Measurements from ENCODE around the gene LCTL. TPM values are rescaled to one million over a fixed set of nuclear protein-coding genes. Genes with fewer than 3 reads are reported as not detected.

Gene LCTL
- total RNA-seq (2022) (not detected in 2 replicates), Bru-seq, nascent RNA (not detected), BruChase-seq, experiment 1, labeled RNA remaining after a 6-hour chase (percentile 3 among the genes with signal in this experiment), BruChase-seq, experiment 2, labeled RNA remaining after a 2-hour chase (percentile 5 among the genes with signal in this experiment)
- long read RNA-seq: 0 reads

GRCh38 chr15:66565741-66566144 lies at the start of gene LCTL:
TSS of gene LCTL (minus strand) at chr15:66565998. CDS start at chr15:66565365, 633 bp downstream.
- no peak for DNase-seq (ENCODE audit: unreplicated experiment)
- Mint-ChIP-seq H3K27me3 (ENCODE audit: insufficient read depth, unreplicated experiment) (no peaks in the 10 kb centered on the region), H3K4me1 (ENCODE audit: insufficient read depth, unreplicated experiment) (peaks cover 12% of the 10 kb centered on the region), H3K9me3 (ENCODE audit: unreplicated experiment) (no peaks in the 10 kb centered on the region), H3K27ac (ENCODE audit: low read depth, unreplicated experiment) (no peak within 1 kb of the TSS), H3K36me3 (ENCODE audit: insufficient read depth, unreplicated experiment) (no peaks in the 10 kb centered on the region), H3K4me3 (ENCODE audit: unreplicated experiment) (no peak within 1 kb of the TSS)
- ChIA-PET CTCF (interaction anchor here (0.5 to 3.2 kb wide), 13 partner anchors 10 to 167 kb away, joined by 3 to 15 read pairs (median 3); no protein-coding TSS in a partner anchor), POLR2A (interaction anchor here (1.1 to 1.4 kb wide), 2 partner anchors 31 to 61 kb away, joined by 3 to 5 read pairs; partner anchors contain the start of gene ZWILCH)
- BruUV-seq (replicated peaks): no TSS peak
- TF ChIP-seq, protein P1, sequence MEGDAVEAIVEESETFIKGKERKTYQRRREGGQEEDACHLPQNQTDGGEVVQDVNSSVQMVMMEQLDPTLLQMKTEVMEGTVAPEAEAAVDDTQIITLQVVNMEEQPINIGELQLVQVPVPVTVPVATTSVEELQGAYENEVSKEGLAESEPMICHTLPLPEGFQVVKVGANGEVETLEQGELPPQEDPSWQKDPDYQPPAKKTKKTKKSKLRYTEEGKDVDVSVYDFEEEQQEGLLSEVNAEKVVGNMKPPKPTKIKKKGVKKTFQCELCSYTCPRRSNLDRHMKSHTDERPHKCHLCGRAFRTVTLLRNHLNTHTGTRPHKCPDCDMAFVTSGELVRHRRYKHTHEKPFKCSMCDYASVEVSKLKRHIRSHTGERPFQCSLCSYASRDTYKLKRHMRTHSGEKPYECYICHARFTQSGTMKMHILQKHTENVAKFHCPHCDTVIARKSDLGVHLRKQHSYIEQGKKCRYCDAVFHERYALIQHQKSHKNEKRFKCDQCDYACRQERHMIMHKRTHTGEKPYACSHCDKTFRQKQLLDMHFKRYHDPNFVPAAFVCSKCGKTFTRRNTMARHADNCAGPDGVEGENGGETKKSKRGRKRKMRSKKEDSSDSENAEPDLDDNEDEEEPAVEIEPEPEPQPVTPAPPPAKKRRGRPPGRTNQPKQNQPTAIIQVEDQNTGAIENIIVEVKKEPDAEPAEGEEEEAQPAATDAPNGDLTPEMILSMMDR (IDR thresholded peaks at IDR 0.05; ENCODE audit: unreplicated experiment): no peak
- intact Hi-C loops (cut with micrococcal nuclease): loop anchor here (2.0 kb wide), 1 partner anchor 61 kb away; the partner anchor contains the start of genes RPL4 and ZWILCH

DNA sequence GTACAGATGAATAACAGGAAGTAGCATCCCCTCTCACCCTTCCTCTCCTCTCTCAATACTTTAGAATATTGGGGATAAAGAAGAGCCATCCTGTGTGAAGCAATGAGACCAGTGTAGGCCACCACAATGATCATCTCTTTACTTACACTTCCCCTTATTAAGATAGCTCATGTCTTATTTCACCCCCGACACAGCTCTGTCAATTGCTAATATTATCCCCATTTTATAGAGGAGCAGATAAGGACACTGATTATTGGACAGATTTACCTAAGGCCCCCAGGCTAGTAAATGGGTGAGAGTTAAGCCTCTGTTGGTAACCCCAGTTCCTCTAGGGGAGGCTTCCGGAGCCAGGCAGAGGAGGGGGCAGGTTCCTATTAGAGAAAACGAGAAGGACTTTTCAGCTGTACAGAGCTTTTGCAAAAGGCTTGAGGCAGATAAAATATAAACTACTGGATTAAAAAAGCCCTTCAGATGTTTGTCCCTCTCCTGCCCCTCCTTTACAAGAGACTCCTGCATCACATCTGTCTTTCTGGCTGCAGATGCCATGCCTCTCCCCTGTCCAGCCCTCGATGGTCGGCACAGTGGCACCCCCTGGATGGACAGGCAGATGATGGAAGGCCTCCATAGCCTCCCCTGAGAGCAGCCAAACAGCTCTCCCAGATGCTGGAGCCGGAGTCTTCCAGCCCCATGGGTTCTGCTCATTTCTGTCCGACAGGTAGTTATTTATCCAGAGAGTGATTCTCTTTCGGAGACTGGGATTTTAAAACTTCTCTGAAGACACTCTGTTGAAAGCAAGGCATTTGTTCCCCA lies 49.4 kb upstream of the LCTL start:
- CTCF ChIA-PET: interaction anchor here (0.7 to 1.8 kb wide), 3 partner anchors 161 to 248 kb away, joined by 3 to 13 read pairs (median 5); no protein-coding TSS in a partner anchor
- TF ChIP-seq, protein P1 (IDR thresholded peaks at IDR 0.05; ENCODE audit: unreplicated experiment): no peak
- intact Hi-C loops (cut with micrococcal nuclease): loop anchor here (5.0 kb wide), 1 partner anchor 287 kb away; no protein-coding TSS in a partner anchor
- Mint-ChIP-seq H3K9me3 (ENCODE audit: unreplicated experiment) (no peaks in the 10 kb centered on the region), H3K4me1 (ENCODE audit: insufficient read depth, unreplicated experiment) (no peaks in the 10 kb centered on the region), H3K4me3 (ENCODE audit: unreplicated experiment) (no peak overlapping the region), H3K27me3 (ENCODE audit: insufficient read depth, unreplicated experiment) (no peaks in the 10 kb centered on the region), H3K36me3 (ENCODE audit: insufficient read depth, unreplicated experiment) (no peaks in the 10 kb centered on the region), H3K27ac (ENCODE audit: low read depth, unreplicated experiment) (no peak overlapping the region)
- POLR2A ChIA-PET: no interaction called here
- BruUV-seq (replicated peaks): no TSS peak
- no peak for DNase-seq (ENCODE audit: unreplicated experiment)

DNA sequence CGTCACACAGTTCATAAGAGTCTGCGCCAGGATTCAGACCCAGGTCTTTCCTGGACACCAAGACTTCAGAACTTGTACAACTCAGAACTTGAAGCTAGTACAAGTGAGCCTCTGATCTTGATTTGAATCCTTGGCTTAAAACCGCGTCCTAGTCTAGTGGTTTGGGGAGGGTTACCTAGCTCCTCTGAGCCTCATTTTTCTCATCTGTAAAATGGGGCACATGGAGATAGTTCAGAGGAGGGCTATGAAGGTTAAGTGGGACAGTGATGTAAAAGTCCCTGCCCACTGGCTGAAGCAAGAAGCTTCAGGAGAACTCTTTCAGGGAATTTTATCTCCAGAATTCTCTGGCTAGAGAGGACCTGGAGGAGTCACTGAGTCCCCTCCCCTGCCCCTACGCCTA lies 48.7 kb upstream of the LCTL start:
- TF ChIP-seq, protein P1 (IDR thresholded peaks at IDR 0.05; ENCODE audit: unreplicated experiment): no peak
- no peak for DNase-seq (ENCODE audit: unreplicated experiment)
- H3K4me3 Mint-ChIP-seq (ENCODE audit: unreplicated experiment): no peak overlapping the region
- BruUV-seq (replicated peaks): no TSS peak
- no peaks in the 10 kb centered on the region for H3K9me3 Mint-ChIP-seq (ENCODE audit: unreplicated experiment)
- ChIA-PET CTCF (interaction anchor here (1.8 kb wide), 1 partner anchor 237 kb away, joined by 13 read pairs; no protein-coding TSS in a partner anchor), POLR2A (no interaction called here)
- H3K27me3 Mint-ChIP-seq (ENCODE audit: insufficient read depth, unreplicated experiment): no peaks in the 10 kb centered on the region
- H3K36me3 Mint-ChIP-seq (ENCODE audit: insufficient read depth, unreplicated experiment): no peaks in the 10 kb centered on the region
- no peaks in the 10 kb centered on the region for H3K4me1 Mint-ChIP-seq (ENCODE audit: insufficient read depth, unreplicated experiment)
- intact Hi-C loops (cut with micrococcal nuclease): no loop called here
- H3K27ac Mint-ChIP-seq (ENCODE audit: low read depth, unreplicated experiment): no peak overlapping the region

GRCh38 chr15:66613743-66614142 lies 47.9 kb upstream of the LCTL start:
- Mint-ChIP-seq H3K27me3 (ENCODE audit: insufficient read depth, unreplicated experiment) (no peaks in the 10 kb centered on the region), H3K4me3 (ENCODE audit: unreplicated experiment) (no peak overlapping the region), H3K9me3 (ENCODE audit: unreplicated experiment) (no peaks in the 10 kb centered on the region), H3K36me3 (ENCODE audit: insufficient read depth, unreplicated experiment) (no peaks in the 10 kb centered on the region), H3K4me1 (ENCODE audit: insufficient read depth, unreplicated experiment) (no peaks in the 10 kb centered on the region), H3K27ac (ENCODE audit: low read depth, unreplicated experiment) (no peak overlapping the region)
- BruUV-seq (replicated peaks): no TSS peak
- POLR2A ChIA-PET: no interaction called here
- CTCF ChIA-PET: interaction anchor here (0.6 kb wide), 1 partner anchor 47 kb away, joined by 3 read pairs; no protein-coding TSS in a partner anchor
- TF ChIP-seq, protein P1 (IDR thresholded peaks at IDR 0.05; ENCODE audit: unreplicated experiment): no peak
- intact Hi-C loops (cut with micrococcal nuclease): no loop called here
- no peak for DNase-seq (ENCODE audit: unreplicated experiment)
